Stomach (tissue), 9 donors: Measurements from ENCODE around the gene LAGE3. TPM values are rescaled to one million over a fixed set of nuclear protein-coding genes. Genes with fewer than 3 reads are reported as not detected.

Experiments used
- DNase-seq, 2 donors: peaks; one replicate each; pipeline versions ENCODE4 v3.0.0 to v3.0.0-alpha.2; 2013 to 2019
- H3K27ac ChIP-seq, 5 donors: fragments of 200-600 bp in 4 of 5; sonication (generic) in 4 of 5; one replicate each; pipeline ENCODE4 v1.5.1; 2013 to 2019; ENCODE audit warnings: mild to moderate bottlenecking in 1 of 5, moderate library complexity in 1 of 5
- H3K27me3 ChIP-seq, 3 donors: fragments of 200-600 bp; sonication (generic); one replicate each; pipeline ENCODE4 v1.5.1; 2017 to 2019; ENCODE audit warnings: mixed run types in 1 of 3
- H3K36me3 ChIP-seq, 4 donors: fragments of 200-600 bp; sonication (generic); 1 replicate in 3 of 4; 2 replicates in 1 of 4; pipeline ENCODE4 v1.5.1; 2016 to 2019
- H3K4me1 ChIP-seq, 4 donors: fragments of 200-600 bp; sonication (generic); one replicate each; pipeline ENCODE4 v1.5.1; 2016 to 2019
- H3K4me3 ChIP-seq, 4 donors: fragments of 200-600 bp; sonication (generic) in 3 of 4; one replicate each; pipeline ENCODE4 v1.5.1; 2016 to 2019; ENCODE audit warnings: mild to moderate bottlenecking in 1 of 4
- H3K9me3 ChIP-seq, 4 donors: fragments of 200-600 bp; sonication (generic); one replicate each; pipeline ENCODE4 v1.5.1; 2016 to 2019
- EP300 ChIP-seq: sonication (generic); formaldehyde crosslinking; IDR thresholded peaks from one replicate; pipeline ENCODE4 v1.6.1; 2017; ENCODE audit warnings: antibody characterized with exemption
- POLR2A ChIP-seq, 4 donors: fragments of 450-650 bp; IDR thresholded peaks; one replicate each; pipeline ENCODE4 v1.6.1; 2016; ENCODE audit warnings: antibody characterized with exemption in 4 of 4, control low read depth in 2 of 4, mild to moderate bottlenecking in 1 of 4, moderate library complexity in 1 of 4
- POLR2AphosphoS5 ChIP-seq, 3 donors: sonication (generic); formaldehyde crosslinking; IDR thresholded peaks; one replicate each; pipeline ENCODE4 v1.6.1; 2016; ENCODE audit warnings: antibody characterized with exemption in 3 of 3
- WGBS, 5 donors: extraction: QIAGEN DNeasy Blood & Tissue Kit in 3 of 5; methylation state at CpG; one replicate each; pipeline versions ENCODE4 v1.1.5 to v1.1.7; 2013 to 2018; 5-methylcytosine and 5-hydroxymethylcytosine counted together
- intact Hi-C: fragments of 100-400 bp; cut with DNase I; formaldehyde crosslinking; loops from one replicate; pipeline ENCODE4 v1.15.1; 2023; ENCODE audit warnings: low total_unique reads
- polyA plus RNA-seq, 3 donors: library from polyadenylated mRNA; stranded (reverse); fragments of 200-250 nt; gene quantifications; one replicate each; pipeline ENCODE4 v1.2.3, GENCODE V29; 2013
- total RNA-seq, 5 donors: library from RNA; depleted of rRNA; stranded (reverse); fragments of >200 nt; gene quantifications; one replicate each; pipeline versions ENCODE4 v1.1.0 to v1.2.3, GENCODE V29; 2014 to 2016
- TF ChIP-seq, protein P1 (sequence below), 7 experiments: fragments of 450-650 bp in 4 of 7; fragments of 200-600 bp in 3 of 7; sonication (generic) in 3 of 7; IDR thresholded peaks; one replicate each; pipeline ENCODE4 v1.5.1; 2016 to 2019; ENCODE audit warnings: antibody characterized with exemption in 7 of 7, control low read depth in 2 of 7, mild to moderate bottlenecking in 1 of 7
- donor health status: healthy with polysubstance abuse.
- donor health status: Bipolar disorder and iron deficiency.
- donor health status: healthy.

Gene LAGE3
- total and polyA plus RNA-seq, 8 donors, result 2.7 to 29.0 (median 8.4) TPM; not detected in 1

DNA sequence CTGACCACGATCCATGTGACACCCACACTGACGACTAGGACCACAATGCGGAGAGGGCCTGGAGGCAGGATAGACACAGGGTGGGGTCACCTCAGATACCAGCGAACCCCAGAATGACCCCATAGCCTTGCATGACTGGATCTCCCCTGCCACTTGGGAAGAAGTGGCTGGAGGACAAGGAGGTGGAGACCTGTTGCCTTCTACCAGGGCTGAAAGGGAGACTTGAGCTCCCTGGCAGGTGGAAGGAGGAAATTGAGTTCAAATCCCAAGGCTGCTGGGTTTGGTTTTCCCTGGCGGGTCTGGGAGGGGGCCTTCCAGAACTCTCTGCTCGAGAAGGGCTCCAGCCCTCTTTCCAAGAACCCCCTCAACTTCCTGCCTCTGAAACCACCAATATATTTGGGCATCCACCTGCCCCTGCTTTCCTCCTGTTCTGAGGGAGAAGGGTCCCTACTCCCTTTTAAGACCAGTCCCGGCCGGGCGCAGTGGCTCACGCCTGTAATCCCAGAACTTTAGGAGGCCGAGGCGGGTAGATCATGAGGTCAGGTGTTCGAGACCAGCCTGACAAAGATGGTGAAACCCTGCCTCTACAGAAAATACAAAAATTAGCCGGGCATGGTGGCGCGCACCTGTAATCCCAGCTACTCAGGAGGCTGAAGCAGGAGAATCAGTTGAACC lies 33.9 kb upstream of the LAGE3 start:
- Histone ChIP-seq H3K9me3 (peaks cover 0 to 15% (median 5%) of the 10 kb centered on the region in 4 donors), H3K4me1 (peaks cover 7 to 27% (median 15%) of the 10 kb centered on the region in 4 donors), H3K36me3 (peaks cover 0 to 33% (median 23%) of the 10 kb centered on the region in 4 donors), H3K27ac (no peak overlapping the region), H3K4me3 (no peak overlapping the region), H3K27me3 (peaks cover 0 to 3% (median 0%) of the 10 kb centered on the region in 3 donors)
- intact Hi-C loops, result no loop called here
- DNase-seq, result no peak
- no peak for TF ChIP-seq POLR2AphosphoS5 (IDR thresholded peaks at IDR 0.05)
- TF ChIP-seq EP300, result no peak
- TF ChIP-seq, protein P1, sequence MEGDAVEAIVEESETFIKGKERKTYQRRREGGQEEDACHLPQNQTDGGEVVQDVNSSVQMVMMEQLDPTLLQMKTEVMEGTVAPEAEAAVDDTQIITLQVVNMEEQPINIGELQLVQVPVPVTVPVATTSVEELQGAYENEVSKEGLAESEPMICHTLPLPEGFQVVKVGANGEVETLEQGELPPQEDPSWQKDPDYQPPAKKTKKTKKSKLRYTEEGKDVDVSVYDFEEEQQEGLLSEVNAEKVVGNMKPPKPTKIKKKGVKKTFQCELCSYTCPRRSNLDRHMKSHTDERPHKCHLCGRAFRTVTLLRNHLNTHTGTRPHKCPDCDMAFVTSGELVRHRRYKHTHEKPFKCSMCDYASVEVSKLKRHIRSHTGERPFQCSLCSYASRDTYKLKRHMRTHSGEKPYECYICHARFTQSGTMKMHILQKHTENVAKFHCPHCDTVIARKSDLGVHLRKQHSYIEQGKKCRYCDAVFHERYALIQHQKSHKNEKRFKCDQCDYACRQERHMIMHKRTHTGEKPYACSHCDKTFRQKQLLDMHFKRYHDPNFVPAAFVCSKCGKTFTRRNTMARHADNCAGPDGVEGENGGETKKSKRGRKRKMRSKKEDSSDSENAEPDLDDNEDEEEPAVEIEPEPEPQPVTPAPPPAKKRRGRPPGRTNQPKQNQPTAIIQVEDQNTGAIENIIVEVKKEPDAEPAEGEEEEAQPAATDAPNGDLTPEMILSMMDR (IDR thresholded peaks at IDR 0.05), result no peak
- TF ChIP-seq POLR2A (IDR thresholded peaks at IDR 0.05), result no peak
- WGBS, 5 donors, result 86 to 96% (median 91%) methylated on average over 13 to 16 of the region's 16 CpGs

DNA sequence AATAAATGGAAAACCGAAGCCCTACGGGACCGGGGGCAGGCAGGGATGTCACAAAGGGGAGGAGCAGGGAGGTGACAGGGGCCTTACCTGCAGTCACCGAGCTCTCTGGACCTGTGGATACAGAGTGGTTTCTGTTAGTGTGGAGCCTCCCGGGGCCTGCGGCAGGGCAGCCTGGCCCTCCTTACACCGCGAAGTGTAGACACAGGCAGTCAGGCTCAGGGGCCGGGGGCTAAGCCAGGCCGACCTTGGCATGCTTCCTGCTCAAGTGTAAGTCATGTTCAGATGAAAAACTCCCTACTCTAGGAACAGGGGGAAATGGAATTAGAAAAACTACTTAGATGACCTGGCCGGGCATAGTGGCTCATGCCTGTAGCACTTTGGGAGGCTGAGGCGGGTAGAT lies 32.7 kb upstream of the LAGE3 start:
- no peaks in the 10 kb centered on the region for H3K27me3 ChIP-seq
- H3K9me3 ChIP-seq, result peaks cover 0 to 15% (median 5%) of the 10 kb centered on the region in 4 donors
- no peak overlapping the region for H3K27ac ChIP-seq
- no peak for DNase-seq
- no peak overlapping the region for H3K4me3 ChIP-seq
- peaks cover 0 to 16% (median 9%) of the 10 kb centered on the region in 4 donors for H3K4me1 ChIP-seq
- TF ChIP-seq EP300, result no peak
- no peak for TF ChIP-seq POLR2AphosphoS5 (IDR thresholded peaks at IDR 0.05)
- TF ChIP-seq, protein P1 (IDR thresholded peaks at IDR 0.05), result no peak
- no peak for TF ChIP-seq POLR2A (IDR thresholded peaks at IDR 0.05)
- peaks cover 0 to 46% (median 36%) of the 10 kb centered on the region in 4 donors for H3K36me3 ChIP-seq
- intact Hi-C loops, result no loop called here
- 82 to 90% (median 87%) methylated on average over 6 to 12 of the region's 12 CpGs for WGBS, 5 donors

- Histone ChIP-seq H3K4me3 (no peak overlapping the region), H3K4me1 (peaks cover 0 to 7% (median under 1%) of the 10 kb centered on the region in 4 donors), H3K27ac (no peak overlapping the region), H3K36me3 (peaks cover 0 to 65% (median 55%) of the 10 kb centered on the region in 4 donors), H3K9me3 (peaks cover 0 to 15% (median 5%) of the 10 kb centered on the region in 4 donors), H3K27me3 (no peaks in the 10 kb centered on the region)
- no peak for DNase-seq
- intact Hi-C loops, result no loop called here
- 93 to 100% (median 97%) methylated on average over 5 of the region's 5 CpGs for WGBS, 5 donors
- TF ChIP-seq POLR2A (IDR thresholded peaks at IDR 0.05), result no peak
- TF ChIP-seq EP300, result no peak
- TF ChIP-seq POLR2AphosphoS5 (IDR thresholded peaks at IDR 0.05), result no peak
- TF ChIP-seq, protein P1 (IDR thresholded peaks at IDR 0.05), result no peak
Observed at GRCh38 chrX:154509455-154509854, 30.4 kb upstream of the LAGE3 start.

DNA sequence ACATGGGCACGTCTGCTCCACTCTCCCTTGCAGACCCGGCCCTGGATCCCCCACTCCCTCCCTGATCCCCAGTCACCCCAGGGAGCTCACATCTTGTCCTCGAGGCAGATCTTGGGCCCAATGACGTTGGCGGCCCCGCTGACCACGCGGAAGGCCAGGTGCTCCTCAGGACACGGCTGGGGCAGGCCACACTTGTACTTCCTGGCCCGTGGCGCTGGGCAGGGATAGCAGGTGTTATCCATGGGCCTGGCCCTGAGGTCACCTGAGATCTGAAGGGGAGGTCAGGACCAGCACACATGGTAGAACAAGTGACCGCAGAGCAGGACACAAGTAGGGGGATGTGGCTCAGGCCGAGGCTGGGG lies 29.3 kb upstream of the LAGE3 start:
- no peak for DNase-seq
- H3K27ac ChIP-seq, result no peak overlapping the region
- WGBS, 5 donors, result 79 to 100% (median 90%) methylated on average over 2 to 13 of the region's 13 CpGs
- H3K36me3 ChIP-seq, result peaks cover 0 to 65% (median 55%) of the 10 kb centered on the region in 4 donors
- H3K9me3 ChIP-seq, result peaks cover 0 to 15% (median 5%) of the 10 kb centered on the region in 4 donors
- no peaks in the 10 kb centered on the region for H3K4me1 ChIP-seq
- H3K27me3 ChIP-seq, result no peaks in the 10 kb centered on the region
- intact Hi-C loops, result no loop called here
- no peak overlapping the region for H3K4me3 ChIP-seq
- TF ChIP-seq POLR2A (IDR thresholded peaks at IDR 0.05) (no peak), EP300 (no peak), POLR2AphosphoS5 (IDR thresholded peaks at IDR 0.05) (no peak)
- TF ChIP-seq, protein P1 (IDR thresholded peaks at IDR 0.05), result no peak
